HUES48 (cell line): ENCODE results near the gene PMM2.
"Not testable (repeated sequence)": the region's sequence is repeated elsewhere in the genome, so short reads cannot be mapped to it uniquely, and the experiment has no call there.

Experiments
- H3K27ac ChIP-seq: one replicate; pipeline ENCODE4 v1.7.0; 2013; ENCODE audit warnings: low read depth, low read length, inconsistent platforms
- H3K27me3 ChIP-seq: 2 replicates; pipeline ENCODE4 v1.6.1; 2013; ENCODE audit warnings: mild to moderate bottlenecking, low read length; ENCODE audit not compliant: control insufficient read depth, insufficient read depth
- H3K36me3 ChIP-seq: 2 replicates; pipeline ENCODE4 v1.6.1; 2013; ENCODE audit warnings: low read length; ENCODE audit not compliant: control insufficient read depth, insufficient read depth
- H3K4me1 ChIP-seq: 2 replicates; pipeline ENCODE4 v1.6.1; 2013; ENCODE audit warnings: mild to moderate bottlenecking, low read length; ENCODE audit not compliant: control insufficient read depth, insufficient read depth
- H3K4me3 ChIP-seq: 2 replicates; pipeline ENCODE4 v1.5.1; 2013; ENCODE audit warnings: mild to moderate bottlenecking, low read depth, low read length
- H3K9ac ChIP-seq: 2 replicates; pipeline ENCODE4 v1.6.1; 2013; ENCODE audit warnings: mild to moderate bottlenecking, low read depth, low read length, moderate library complexity
- H3K9me3 ChIP-seq: 2 replicates; pipeline ENCODE4 v1.6.1; 2013; ENCODE audit warnings: low read length; ENCODE audit not compliant: control insufficient read depth, insufficient read depth

PMM2 gene

GRCh38 chr16:8781797-8782196 is 15.8 kb upstream of the PMM2 start:
- Histone ChIP-seq H3K36me3 (no peaks in the 10 kb centered on the region), H3K27me3 (no peaks in the 10 kb centered on the region), H3K4me3 (no peak overlapping the region), H3K9ac (no peak overlapping the region), H3K27ac (no peak overlapping the region), H3K4me1 (no peaks in the 10 kb centered on the region), H3K9me3 (no peaks in the 10 kb centered on the region)

DNA sequence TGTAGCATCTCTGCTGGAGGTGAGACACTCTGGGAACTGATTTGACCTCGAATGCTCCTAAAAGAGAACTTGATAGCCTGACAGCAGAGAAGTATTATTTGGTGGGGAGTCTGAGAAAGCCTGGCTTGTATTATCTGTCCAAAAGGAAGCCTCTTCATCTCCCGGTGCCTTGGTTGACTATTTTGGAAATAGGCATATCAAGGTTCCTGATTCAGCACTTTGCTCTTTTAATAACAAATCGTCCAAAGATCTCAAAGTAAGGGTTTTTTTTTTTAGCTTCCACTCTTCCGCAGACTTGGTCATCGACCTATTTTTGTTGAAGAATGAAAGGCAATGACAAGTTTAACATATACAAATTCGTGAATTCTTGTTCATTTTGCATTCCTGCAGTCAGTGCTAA is 15.0 kb upstream of the PMM2 start:
- Histone ChIP-seq H3K4me1 (no peaks in the 10 kb centered on the region), H3K36me3 (no peaks in the 10 kb centered on the region), H3K4me3 (no peak overlapping the region), H3K27ac (no peak overlapping the region), H3K9me3 (no peaks in the 10 kb centered on the region), H3K27me3 (no peaks in the 10 kb centered on the region), H3K9ac (no peak overlapping the region)

GRCh38 chr16:8785408-8785807 is 12.2 kb upstream of the PMM2 start:
- no peak overlapping the region for H3K9ac ChIP-seq
- H3K27ac ChIP-seq, result no peak overlapping the region
- no peak overlapping the region for H3K4me3 ChIP-seq
- no peaks in the 10 kb centered on the region for H3K4me1 ChIP-seq
- H3K36me3 ChIP-seq, result no peaks in the 10 kb centered on the region
- H3K27me3 ChIP-seq, result no peaks in the 10 kb centered on the region
- H3K9me3 ChIP-seq, result no peaks in the 10 kb centered on the region

DNA sequence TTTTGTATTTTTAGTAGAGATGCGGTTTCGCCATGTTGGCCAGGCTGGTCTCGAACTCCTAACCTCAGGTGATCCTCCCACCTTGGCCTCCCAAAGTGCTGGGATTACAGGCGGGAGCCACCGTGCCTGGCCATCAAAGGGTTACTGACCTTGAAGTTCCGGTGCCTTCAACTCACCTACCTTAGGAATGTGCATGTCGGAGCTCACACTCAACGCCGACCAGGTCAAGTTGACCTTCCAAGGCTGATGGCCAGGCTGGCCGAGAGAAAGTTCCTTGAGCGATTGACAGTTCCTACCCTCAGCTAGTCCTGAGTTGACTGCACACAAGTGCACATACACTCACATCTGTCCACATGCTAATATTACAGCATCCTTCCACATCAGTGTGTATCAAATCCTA is 11.3 kb upstream of the PMM2 start:
- not testable (repeated sequence) for H3K4me1 ChIP-seq, H3K9ac ChIP-seq, H3K36me3 ChIP-seq, H3K27me3 ChIP-seq, H3K4me3 ChIP-seq, H3K9me3 ChIP-seq, H3K27ac ChIP-seq

- Histone ChIP-seq H3K27ac (no peak overlapping the region), H3K9me3 (no peaks in the 10 kb centered on the region), H3K4me1 (no peaks in the 10 kb centered on the region), H3K9ac (no peak overlapping the region), H3K36me3 (no peaks in the 10 kb centered on the region), H3K27me3 (no peaks in the 10 kb centered on the region), H3K4me3 (no peak overlapping the region)
Observed at GRCh38 chr16:8788578-8789172, 9.0 kb upstream of the PMM2 start.

DNA sequence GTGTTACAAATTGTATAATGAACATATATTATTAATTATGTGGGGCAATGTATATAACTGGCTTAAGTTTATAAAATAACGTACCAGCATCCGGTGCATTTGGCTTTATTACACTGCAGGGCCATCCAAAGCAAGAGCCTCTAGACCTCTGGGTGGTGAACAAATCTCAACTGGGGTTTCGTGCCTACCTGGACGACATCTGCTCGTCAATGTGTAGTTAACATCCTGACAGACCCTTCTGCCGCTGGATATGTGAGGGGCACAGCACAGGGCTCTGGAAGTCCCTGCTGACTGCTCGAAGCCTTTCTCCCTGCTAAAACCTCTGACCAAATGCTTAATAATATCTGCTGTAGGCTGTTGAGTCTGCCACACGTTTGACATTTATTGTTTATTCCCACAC is 2.5 kb upstream of the PMM2 start:
- H3K27me3 ChIP-seq, result no peaks in the 10 kb centered on the region
- H3K4me3 ChIP-seq, result no peak overlapping the region
- H3K9me3 ChIP-seq, result no peaks in the 10 kb centered on the region
- H3K9ac ChIP-seq, result no peak overlapping the region
- H3K27ac ChIP-seq, result no peak overlapping the region
- H3K36me3 ChIP-seq, result peaks cover 10% of the 10 kb centered on the region; the same call in 1 of the 2 replicates
- peaks cover 5% of the 10 kb centered on the region for H3K4me1 ChIP-seq

GRCh38 chr16:8795818-8796217 is 1.8 kb upstream of the PMM2 start:
- Histone ChIP-seq H3K36me3 (peaks cover 10% of the 10 kb centered on the region), H3K27me3 (no peaks in the 10 kb centered on the region), H3K4me1 (peaks cover 5% of the 10 kb centered on the region), H3K9ac (no peak overlapping the region), H3K27ac (no peak overlapping the region), H3K9me3 (no peaks in the 10 kb centered on the region), H3K4me3 (no peak overlapping the region)

GRCh38 chr16:8796469-8797363 is 923 bp upstream of the PMM2 start:
- H3K9me3 ChIP-seq, result no peaks in the 10 kb centered on the region
- H3K4me3 ChIP-seq, result peak overlapping the region; percentile 87
- peak overlapping the region; percentile 57 for H3K27ac ChIP-seq
- H3K27me3 ChIP-seq, result no peaks in the 10 kb centered on the region
- peak overlapping the region; percentile 55 for H3K9ac ChIP-seq
- H3K4me1 ChIP-seq, result peaks cover 5% of the 10 kb centered on the region
- peaks cover 19% of the 10 kb centered on the region for H3K36me3 ChIP-seq

DNA sequence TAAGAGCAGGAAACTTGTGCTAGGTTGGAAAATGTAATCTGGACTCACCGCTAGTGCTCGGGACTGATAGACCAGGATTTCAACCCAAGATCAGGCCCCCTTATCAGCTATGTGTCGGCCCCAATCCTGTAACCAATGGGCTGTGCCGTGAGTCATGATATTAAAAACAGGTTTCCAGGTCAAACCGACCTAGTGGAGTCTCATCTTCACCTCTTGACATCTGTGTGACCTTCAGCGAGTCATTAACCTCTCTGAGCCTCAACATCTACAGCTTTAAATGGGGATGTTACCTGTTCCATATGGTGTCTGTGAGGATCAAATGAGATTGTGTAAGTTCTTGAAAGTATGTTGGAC is 512 bp downstream of the PMM2 start:
- peak overlapping the region; percentile 87 for H3K4me3 ChIP-seq
- peaks cover 34% of the 10 kb centered on the region for H3K36me3 ChIP-seq
- H3K9ac ChIP-seq, result peak overlapping the region; percentile 78
- H3K27ac ChIP-seq, result peak overlapping the region; percentile 75
- no peaks in the 10 kb centered on the region for H3K9me3 ChIP-seq
- H3K27me3 ChIP-seq, result no peaks in the 10 kb centered on the region
- H3K4me1 ChIP-seq, result peaks cover 5% of the 10 kb centered on the region

DNA sequence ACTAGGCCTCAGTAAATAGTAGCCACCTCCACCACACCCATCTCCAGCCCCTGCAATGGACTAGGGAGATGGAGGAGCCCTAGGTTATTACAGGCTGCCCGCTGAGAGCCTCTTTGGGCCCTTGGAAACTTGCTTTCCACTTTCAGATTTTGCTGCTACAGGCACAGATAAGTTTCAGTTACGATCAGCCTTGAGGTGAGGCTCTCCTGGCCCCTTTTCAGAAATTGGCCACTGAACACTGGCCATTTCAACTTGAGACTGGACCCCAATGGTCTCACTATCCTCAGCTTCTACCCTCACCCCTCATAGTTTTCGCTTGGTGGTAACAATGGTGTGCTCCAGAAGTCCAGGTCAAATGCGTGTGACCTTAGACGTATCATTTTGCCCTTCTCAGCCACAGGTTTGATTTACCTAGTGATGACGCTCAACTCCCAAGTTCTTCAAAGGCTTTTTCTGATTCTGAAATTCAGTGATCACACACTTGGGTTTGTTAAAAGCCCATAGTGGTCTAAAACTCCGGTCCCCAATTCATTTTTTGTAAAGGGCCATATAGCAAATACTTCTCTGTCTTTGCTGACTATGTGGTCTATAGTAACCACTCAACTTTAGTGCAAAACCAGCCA is 1.0 kb downstream of the PMM2 start:
- no peaks in the 10 kb centered on the region for H3K9me3 ChIP-seq
- peak overlapping the region; percentile 87 for H3K4me3 ChIP-seq
- peak overlapping the region; percentile 78 for H3K9ac ChIP-seq
- no peaks in the 10 kb centered on the region for H3K27me3 ChIP-seq
- H3K4me1 ChIP-seq, result peaks cover 5% of the 10 kb centered on the region
- H3K27ac ChIP-seq, result peak overlapping the region; percentile 75
- peaks cover 39% of the 10 kb centered on the region for H3K36me3 ChIP-seq

GRCh38 chr16:8801701-8802100 is 4.1 kb downstream of the PMM2 start:
- Histone ChIP-seq H3K27me3 (no peaks in the 10 kb centered on the region), H3K27ac (no peak overlapping the region), H3K36me3 (peaks cover 60% of the 10 kb centered on the region), H3K4me1 (peaks cover 2% of the 10 kb centered on the region), H3K9ac (no peak overlapping the region), H3K9me3 (no peaks in the 10 kb centered on the region), H3K4me3 (no peak overlapping the region)
